HG03025 (cell line): ENCODE measurements around the gene KCND3.

Experiments used
- ATAC-seq: cut with Tn5 transposase; IDR thresholded peaks from one replicate; pipeline ENCODE4 v1.9.1; 2021; ENCODE audit warnings: mild to moderate bottlenecking, moderate library complexity; ENCODE audit not compliant: unreplicated experiment, low FRiP score

The KCND3 gene

GRCh38 chr1:111884772-111885443 is 104.6 kb downstream of the KCND3 start:
- ATAC-seq: no peak

- no peak for ATAC-seq
Observed at GRCh38 chr1:111882986-111883560, 106.4 kb downstream of the KCND3 start.

- no peak for ATAC-seq
Observed at GRCh38 chr1:111882559-111882958, 106.9 kb downstream of the KCND3 start.

- no peak for ATAC-seq
Observed at GRCh38 chr1:111880881-111881837, 108.3 kb downstream of the KCND3 start.

DNA sequence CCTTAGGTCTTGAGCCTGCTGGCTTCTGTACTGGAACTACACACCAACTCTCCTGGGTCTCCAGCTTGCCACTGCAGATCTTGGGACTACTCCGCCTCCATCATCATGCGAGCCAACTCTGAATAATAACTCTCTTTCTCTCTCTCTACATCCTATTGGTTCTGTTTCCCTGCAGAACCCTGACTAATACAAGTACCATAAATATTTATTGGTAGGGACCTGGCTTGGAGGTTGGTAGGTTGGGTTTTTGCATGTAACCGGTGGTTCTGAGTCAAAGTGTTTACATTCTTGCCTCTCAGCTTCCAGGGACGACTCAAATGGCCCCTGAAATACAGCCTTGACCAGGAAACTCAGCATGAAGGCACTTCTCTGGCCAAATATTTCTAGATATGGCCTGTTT is 110.4 kb downstream of the KCND3 start:
- no peak for ATAC-seq

DNA sequence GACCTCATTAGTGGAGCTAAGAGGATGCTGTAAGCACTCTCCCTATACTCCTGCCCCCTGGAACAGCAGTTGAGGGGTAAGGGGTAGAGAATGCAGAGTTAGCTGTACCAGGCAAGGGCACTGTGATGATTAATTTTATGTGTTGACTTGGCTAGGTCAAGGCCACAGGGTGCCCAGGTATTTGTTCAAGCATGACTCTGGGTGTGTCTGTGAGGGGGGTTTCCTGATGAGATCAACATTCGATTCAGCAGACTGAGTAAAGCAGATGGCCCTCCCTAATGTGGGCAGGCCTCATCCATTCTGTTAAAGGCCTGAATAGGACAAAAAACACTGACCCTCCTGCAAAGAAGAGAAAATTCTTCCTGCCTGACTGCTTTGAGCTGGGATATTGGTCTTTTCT is 110.8 kb downstream of the KCND3 start:
- ATAC-seq: no peak

GRCh38 chr1:111878091-111878490 is 111.4 kb downstream of the KCND3 start:
- ATAC-seq: no peak

DNA sequence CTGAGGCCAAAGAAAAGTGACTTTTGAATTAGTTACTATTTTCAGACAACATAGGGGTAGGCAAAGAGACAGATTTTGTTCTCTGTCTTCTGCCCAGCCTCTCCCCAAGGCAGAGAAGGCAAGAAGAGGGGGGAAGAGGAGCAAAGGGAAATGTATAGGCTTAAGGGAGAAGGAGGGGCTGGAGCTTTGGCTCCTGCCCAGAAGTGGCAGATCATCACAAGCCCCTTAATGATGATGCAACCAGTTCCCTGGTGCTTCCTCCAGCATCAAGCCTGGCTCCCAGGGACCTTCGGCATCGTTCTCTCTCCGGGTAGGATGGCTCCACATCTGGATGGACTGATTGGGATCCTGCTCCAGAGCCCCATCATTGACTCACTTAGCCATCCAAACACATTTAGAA is 112.8 kb downstream of the KCND3 start:
- no peak for ATAC-seq

DNA sequence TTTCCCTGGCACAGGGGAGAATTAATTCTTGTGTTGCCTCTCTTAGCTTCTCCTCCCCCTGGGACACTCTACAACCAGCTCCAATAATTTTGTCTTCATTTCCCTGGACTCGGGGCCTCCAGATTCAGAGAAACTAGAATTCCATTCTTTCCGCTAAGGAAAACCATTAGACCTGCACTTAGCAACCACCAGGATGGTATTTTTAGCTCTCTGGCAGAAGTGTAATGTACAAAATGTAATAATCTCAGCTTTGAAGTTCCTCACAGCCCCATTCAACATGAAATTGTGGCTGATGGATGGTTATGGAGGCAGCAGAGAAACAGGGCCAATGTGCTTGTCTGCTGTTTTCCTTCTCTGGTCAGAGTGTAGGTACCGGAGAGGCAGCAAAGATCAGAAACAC is 113.8 kb downstream of the KCND3 start:
- ATAC-seq: no peak

DNA sequence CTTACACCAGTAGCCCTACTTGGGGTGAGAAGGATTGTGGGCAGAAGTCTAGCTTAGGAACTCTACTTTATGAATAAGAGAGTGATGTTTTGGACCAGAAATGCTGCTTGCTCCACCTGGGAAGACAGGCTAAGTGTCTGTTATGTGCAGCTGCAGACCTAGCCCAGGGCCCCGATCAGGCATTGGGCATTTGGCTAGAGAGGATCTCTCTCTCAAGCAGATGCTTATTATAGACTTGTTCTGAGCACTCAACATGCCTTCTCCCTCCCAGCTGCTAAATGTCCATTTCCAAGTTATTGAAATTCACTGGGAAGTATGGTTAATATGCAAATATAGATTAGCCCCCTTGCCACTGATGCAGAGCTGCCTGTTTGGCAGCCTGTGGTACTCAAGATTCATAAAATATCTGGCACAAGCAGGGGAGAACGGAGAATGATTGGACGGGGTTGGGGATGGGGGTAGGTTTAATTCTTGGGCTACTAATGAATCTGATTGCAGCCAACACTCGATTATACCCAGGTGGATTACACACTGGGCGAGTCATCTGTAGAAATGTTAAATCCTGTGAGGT is 115.9 kb downstream of the KCND3 start:
- no peak for ATAC-seq

GRCh38 chr1:111870181-111870580 is 119.3 kb downstream of the KCND3 start:
- ATAC-seq: no peak

DNA sequence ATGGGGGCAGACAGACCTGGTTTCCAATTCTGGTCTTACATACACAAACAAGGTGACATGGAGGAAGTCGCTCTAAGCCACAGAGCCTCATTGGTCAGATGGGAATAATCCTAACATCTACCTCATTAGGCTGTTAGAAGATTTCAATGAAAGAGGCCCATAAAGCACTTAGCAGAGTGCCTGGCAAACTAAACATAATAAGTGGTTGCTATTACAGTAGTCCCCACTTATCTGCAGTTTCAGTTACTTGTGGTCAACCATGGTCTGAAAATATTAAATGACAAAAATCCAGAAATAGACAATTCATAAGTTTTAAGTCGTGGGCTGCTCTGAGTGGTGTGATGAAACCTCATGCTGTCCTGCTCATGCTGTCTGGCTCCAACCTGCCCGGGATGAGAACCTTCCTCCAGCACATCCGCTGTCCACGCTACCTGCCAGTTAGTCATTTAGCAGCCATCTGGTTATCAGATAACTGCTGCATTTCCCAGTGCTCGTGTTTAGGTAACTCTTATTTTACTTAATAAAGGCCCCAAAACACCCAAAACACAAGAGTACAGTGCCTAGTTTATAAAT is 121.5 kb downstream of the KCND3 start:
- ATAC-seq: no peak

DNA sequence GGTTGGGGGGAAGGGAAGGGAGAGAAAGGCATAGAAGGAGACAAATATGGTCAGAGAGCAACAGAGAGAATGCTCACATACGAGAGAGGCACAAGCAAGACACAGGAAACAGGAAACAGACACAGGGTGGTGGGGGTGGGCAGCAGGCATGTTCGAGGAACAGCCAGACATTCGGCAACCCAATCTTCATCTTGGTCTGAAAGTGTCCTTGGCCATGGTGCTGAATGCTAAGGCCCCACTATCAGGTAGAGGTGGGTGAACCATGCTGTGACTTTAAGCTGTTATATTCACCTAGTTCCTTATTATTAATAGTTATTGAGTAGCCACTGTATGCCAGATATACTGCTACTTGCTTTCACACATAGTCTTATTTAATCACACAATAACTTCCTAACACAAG is 124.6 kb downstream of the KCND3 start:
- ATAC-seq: no peak

DNA sequence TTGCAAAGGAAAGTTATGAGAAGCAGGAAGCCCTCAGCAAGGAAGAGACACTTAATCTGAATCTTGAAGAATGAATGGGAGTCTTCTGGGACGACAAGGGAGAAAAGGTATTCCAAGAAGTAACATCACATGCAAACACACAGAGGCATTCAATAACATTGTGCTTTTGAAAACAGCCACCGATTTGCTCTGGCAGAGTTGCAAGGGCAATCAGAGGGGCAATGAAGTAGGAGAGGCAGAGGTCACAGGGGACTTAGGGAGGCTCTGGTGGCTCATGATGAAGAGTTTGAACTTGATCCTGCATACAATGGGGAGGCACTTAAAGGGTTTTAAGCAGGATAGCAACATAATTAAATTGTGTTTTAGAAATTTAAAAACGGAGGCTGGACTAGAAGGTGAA is 126.1 kb downstream of the KCND3 start:
- no peak for ATAC-seq

DNA sequence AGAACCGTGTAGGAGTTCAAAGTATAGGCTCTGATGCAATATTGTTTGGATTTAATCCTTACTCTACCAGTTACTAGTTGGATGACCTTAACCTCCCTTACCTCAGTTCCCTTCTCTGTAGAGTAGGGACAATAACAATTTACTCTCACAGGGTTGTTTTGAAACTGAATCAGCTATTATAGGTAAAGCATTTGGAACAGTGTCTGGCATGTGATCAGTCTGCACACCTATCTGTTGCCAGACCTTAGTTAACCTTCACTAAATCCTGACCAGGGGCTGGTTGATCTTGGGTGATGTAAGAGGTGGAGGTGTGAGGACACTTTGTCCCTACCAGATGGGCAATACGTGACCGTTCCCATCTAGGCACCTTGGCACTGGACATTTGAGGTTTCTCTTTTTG is 126.9 kb downstream of the KCND3 start:
- ATAC-seq: no peak

- ATAC-seq: no peak
Observed at GRCh38 chr1:111861523-111861922, 127.9 kb downstream of the KCND3 start.

DNA sequence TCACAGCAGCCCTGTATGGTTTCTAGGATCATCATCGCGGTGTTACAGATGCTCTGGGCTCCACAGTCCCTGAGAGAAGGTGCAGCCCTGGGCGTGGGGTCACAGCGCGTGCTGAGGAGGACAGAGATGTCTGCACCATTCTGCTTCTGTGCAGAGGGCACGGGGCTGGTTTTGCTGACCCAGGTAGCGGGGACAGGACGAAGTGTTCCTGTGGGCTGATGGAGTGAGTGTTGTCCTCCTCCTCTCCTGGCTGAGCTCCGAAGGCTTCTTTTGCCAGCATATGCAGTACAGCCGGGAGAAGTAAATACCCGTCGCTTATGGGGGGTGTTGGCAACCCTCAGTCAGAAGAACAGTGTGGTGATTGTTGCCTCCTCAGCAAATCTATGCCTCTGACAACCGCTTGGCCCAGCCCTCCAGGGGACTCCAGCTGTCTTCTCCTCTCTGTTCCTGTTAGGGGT is 132.2 kb downstream of the KCND3 start:
- no peak for ATAC-seq

- no peak for ATAC-seq
Observed at GRCh38 chr1:111856411-111857185, 132.9 kb downstream of the KCND3 start.

DNA sequence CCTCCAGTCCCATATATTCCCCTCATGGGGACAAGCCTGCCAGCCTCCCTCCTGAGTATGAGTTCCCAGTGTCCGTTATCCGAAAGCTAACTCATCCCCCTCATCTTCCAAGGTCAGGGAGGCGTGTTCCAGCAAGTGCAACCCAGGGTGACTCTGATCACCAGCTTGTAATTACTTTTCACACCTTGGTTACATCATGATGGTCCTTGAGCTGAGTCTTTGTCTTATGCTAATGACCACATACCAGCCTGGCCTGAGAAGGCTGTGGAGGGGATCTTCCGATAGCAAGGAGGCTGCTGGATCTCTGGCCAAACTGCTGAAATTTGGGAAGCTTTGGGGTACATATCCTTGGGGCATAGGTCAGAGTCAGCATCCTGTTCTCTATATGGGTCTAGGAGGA is 134.2 kb downstream of the KCND3 start:
- no peak for ATAC-seq

DNA sequence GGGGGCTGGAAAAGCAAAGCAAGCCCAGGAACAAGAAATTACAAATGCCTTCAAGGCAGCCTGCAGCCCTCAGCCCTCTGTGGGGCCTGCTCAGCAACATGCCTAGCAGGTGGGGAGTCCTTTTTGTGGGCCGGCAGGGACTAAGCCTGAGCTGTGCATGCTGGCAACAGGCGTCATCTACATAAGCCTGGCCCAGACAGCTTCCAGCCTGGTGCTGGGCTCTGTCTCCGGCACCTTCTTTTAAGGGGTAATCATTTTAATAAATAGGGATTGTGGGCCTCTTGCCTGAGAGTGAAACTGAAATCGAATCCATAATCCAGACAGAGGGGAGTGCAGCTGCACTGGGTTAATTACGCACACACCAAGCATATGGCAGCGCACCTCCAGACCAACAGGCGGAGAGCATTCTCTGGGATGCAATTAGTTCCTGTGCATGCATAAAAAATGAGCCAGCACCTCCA is 137.2 kb downstream of the KCND3 start:
- no peak for ATAC-seq
